ENCODE results near the gene ADAMTS15.

Gene ADAMTS15

GRCh38 chr11:130439160-130439519 is 9.3 kb upstream of the ADAMTS15 start:
- peaks cover 40% of the 10 kb centered on the region for H3K27me3 Mint-ChIP-seq
- no peak overlapping the region for H3K4me3 Mint-ChIP-seq
- no peaks in the 10 kb centered on the region for H3K36me3 Mint-ChIP-seq
- H3K27ac Mint-ChIP-seq = no peak overlapping the region
- H3K4me1 Mint-ChIP-seq = peaks cover 9% of the 10 kb centered on the region
- no peak for ATAC-seq
- H3K9me3 Mint-ChIP-seq = no peaks in the 10 kb centered on the region

DNA sequence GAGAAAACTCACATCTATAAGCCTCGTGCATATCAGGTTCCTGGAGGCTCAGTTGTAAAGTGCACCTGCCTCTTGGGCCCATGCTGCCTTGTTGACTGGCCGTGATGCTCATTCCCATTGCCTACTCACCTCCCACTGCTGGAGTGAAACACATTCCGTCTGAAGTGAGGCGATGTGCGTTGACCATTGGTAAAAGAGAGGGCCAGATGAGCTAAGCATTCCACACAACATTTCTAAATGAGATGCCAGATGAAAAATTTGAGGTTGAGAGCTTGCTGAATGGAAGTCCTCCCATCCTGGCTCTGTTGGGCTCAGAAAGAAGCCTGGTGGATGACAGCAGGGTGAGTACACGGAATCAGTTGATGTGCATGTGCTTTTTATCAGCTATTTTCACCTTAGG is 8.6 kb upstream of the ADAMTS15 start:
- H3K27me3 Mint-ChIP-seq = peaks cover 48% of the 10 kb centered on the region
- no peak overlapping the region for H3K27ac Mint-ChIP-seq
- H3K9me3 Mint-ChIP-seq = no peaks in the 10 kb centered on the region
- H3K4me1 Mint-ChIP-seq = peaks cover 9% of the 10 kb centered on the region
- H3K4me3 Mint-ChIP-seq = no peak overlapping the region
- no peak for ATAC-seq
- H3K36me3 Mint-ChIP-seq = no peaks in the 10 kb centered on the region

- Mint-ChIP-seq H3K9me3 (no peaks in the 10 kb centered on the region), H3K4me3 (no peak overlapping the region), H3K4me1 (peaks cover 9% of the 10 kb centered on the region), H3K27ac (no peak overlapping the region), H3K36me3 (no peaks in the 10 kb centered on the region), H3K27me3 (peaks cover 60% of the 10 kb centered on the region)
- peak; percentile 22 for ATAC-seq
These were observed 6.7 kb upstream of the ADAMTS15 start for GRCh38 chr11:130441719-130442118.

DNA sequence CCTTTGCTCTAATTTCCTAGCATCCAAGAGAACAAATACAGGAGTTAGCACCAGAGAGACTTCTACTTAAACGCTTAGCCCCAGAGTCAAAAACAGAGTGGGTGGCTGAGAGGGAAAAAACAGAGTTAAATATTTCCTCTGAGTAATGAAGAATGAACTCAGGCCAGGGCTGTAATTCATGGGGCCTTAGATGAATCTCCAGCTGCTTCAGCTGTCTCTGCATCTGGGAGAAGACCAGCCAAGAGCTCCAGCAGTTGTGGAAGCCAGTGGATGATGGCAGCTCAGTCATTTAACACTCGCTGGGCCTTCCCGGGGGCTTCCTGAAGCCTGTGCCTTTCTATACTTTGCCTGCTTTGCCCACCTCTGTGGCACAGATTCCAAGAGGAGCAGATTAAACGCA is 5.7 kb upstream of the ADAMTS15 start:
- peaks cover 9% of the 10 kb centered on the region for H3K4me1 Mint-ChIP-seq
- no peak for ATAC-seq
- H3K9me3 Mint-ChIP-seq = no peaks in the 10 kb centered on the region
- no peak overlapping the region for H3K27ac Mint-ChIP-seq
- H3K4me3 Mint-ChIP-seq = no peak overlapping the region
- peaks cover 58% of the 10 kb centered on the region for H3K27me3 Mint-ChIP-seq
- no peaks in the 10 kb centered on the region for H3K36me3 Mint-ChIP-seq

GRCh38 chr11:130445788-130446187 is 2.7 kb upstream of the ADAMTS15 start:
- no peak for ATAC-seq
- H3K9me3 Mint-ChIP-seq = no peaks in the 10 kb centered on the region
- H3K4me1 Mint-ChIP-seq = peaks cover 11% of the 10 kb centered on the region
- H3K4me3 Mint-ChIP-seq = no peak overlapping the region
- no peaks in the 10 kb centered on the region for H3K36me3 Mint-ChIP-seq
- peaks cover 56% of the 10 kb centered on the region for H3K27me3 Mint-ChIP-seq
- H3K27ac Mint-ChIP-seq = no peak overlapping the region

DNA sequence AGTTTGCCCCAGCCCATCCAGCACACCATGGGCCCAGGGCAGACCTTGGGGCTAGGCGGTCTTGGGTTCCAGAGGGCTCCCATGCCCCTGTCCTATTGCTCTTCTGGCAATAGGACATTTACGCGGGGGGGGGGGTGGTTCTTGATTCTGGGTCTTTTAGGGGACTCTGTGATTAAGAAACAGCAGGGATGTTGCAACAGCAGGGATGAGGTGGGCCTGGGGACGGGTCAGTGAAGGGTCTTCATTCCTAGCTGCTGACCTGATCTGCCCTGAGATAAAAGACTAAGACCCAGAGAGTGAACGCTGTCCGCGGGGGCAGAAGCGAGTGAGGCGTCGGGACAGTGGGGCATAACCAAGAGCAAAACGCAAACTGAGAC is 418 bp upstream of the ADAMTS15 start:
- Mint-ChIP-seq H3K4me3 (peak overlapping the region; percentile 54), H3K36me3 (no peaks in the 10 kb centered on the region), H3K27me3 (peaks cover 59% of the 10 kb centered on the region), H3K4me1 (peaks cover 11% of the 10 kb centered on the region), H3K27ac (no peak overlapping the region), H3K9me3 (no peaks in the 10 kb centered on the region)
- no peak for ATAC-seq

DNA sequence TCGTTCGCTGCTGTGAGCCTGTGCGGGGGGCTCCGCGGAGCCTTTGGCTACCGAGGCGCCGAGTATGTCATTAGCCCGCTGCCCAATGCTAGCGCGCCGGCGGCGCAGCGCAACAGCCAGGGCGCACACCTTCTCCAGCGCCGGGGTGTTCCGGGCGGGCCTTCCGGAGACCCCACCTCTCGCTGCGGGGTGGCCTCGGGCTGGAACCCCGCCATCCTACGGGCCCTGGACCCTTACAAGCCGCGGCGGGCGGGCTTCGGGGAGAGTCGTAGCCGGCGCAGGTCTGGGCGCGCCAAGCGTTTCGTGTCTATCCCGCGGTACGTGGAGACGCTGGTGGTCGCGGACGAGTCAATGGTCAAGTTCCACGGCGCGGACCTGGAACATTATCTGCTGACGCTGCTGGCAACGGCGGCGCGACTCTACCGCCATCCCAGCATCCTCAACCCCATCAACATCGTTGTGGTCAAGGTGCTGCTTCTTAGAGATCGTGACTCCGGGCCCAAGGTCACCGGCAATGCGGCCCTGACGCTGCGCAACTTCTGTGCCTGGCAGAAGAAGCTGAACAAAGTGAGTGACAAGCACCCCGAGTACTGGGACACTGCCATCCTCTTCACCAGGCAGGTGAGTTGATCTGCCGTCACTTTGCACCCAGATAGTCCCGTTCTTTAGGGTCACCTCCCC is 1.0 kb downstream of the ADAMTS15 start:
- Mint-ChIP-seq H3K9me3 (no peaks in the 10 kb centered on the region), H3K4me3 (no peak overlapping the region), H3K4me1 (peaks cover 11% of the 10 kb centered on the region), H3K27ac (no peak overlapping the region), H3K36me3 (no peaks in the 10 kb centered on the region), H3K27me3 (peaks cover 69% of the 10 kb centered on the region)
- no peak for ATAC-seq

GRCh38 chr11:130449996-130450769 is 1.7 kb downstream of the ADAMTS15 start:
- H3K4me3 Mint-ChIP-seq = no peak overlapping the region

GRCh38 chr11:130451231-130452019 is 3.0 kb downstream of the ADAMTS15 start:
- H3K4me1 Mint-ChIP-seq = peaks cover 11% of the 10 kb centered on the region
- H3K4me3 Mint-ChIP-seq = no peak overlapping the region
- H3K27me3 Mint-ChIP-seq = peaks cover 56% of the 10 kb centered on the region
- ATAC-seq = no peak
- H3K9me3 Mint-ChIP-seq = no peaks in the 10 kb centered on the region
- no peak overlapping the region for H3K27ac Mint-ChIP-seq
- no peaks in the 10 kb centered on the region for H3K36me3 Mint-ChIP-seq

More at GRCh38 chr11:130449996-130450769, 1.7 kb downstream of the ADAMTS15 start:
- Mint-ChIP-seq H3K27ac (no peak overlapping the region), H3K4me1 (peaks cover 11% of the 10 kb centered on the region), H3K27me3 (peaks cover 62% of the 10 kb centered on the region), H3K9me3 (no peaks in the 10 kb centered on the region), H3K36me3 (no peaks in the 10 kb centered on the region)
- ATAC-seq = no peak

DNA sequence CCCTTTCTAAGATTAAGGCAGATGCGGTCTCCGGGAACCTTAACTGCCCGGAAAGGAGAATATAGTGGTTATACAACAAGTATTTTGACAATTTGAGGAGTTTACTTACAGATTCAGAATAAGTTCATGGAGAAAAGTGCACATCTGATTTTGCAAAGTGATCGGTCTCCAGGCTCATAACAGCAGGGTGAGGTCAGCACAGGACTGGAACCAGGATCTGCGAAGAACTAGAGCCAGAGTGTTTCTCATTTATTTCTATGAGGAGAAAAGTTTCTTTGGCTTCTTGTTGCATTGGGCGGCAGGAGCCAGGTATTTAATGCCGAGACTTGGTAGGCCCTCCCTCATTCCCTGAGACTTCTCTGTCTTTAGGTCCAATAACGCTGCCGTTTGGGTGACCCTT is 3.7 kb downstream of the ADAMTS15 start:
- H3K4me1 Mint-ChIP-seq = peaks cover 11% of the 10 kb centered on the region
- H3K4me3 Mint-ChIP-seq = no peak overlapping the region
- no peaks in the 10 kb centered on the region for H3K36me3 Mint-ChIP-seq
- no peak overlapping the region for H3K27ac Mint-ChIP-seq
- H3K27me3 Mint-ChIP-seq = peaks cover 48% of the 10 kb centered on the region
- ATAC-seq = no peak
- no peaks in the 10 kb centered on the region for H3K9me3 Mint-ChIP-seq

- H3K4me3 Mint-ChIP-seq = no peak overlapping the region
- H3K4me1 Mint-ChIP-seq = peaks cover 9% of the 10 kb centered on the region
- H3K9me3 Mint-ChIP-seq = no peaks in the 10 kb centered on the region
- H3K27ac Mint-ChIP-seq = no peak overlapping the region
- peaks cover 42% of the 10 kb centered on the region for H3K27me3 Mint-ChIP-seq
- no peaks in the 10 kb centered on the region for H3K36me3 Mint-ChIP-seq
- ATAC-seq = no peak
These were observed 4.5 kb downstream of the ADAMTS15 start for GRCh38 chr11:130452940-130453339.

- Mint-ChIP-seq H3K4me3 (no peak overlapping the region), H3K27me3 (peaks cover 25% of the 10 kb centered on the region), H3K4me1 (peaks cover 5% of the 10 kb centered on the region), H3K9me3 (no peaks in the 10 kb centered on the region), H3K36me3 (no peaks in the 10 kb centered on the region), H3K27ac (no peak overlapping the region)
- no peak for ATAC-seq
These were observed 6.2 kb downstream of the ADAMTS15 start for GRCh38 chr11:130454491-130455252.

DNA sequence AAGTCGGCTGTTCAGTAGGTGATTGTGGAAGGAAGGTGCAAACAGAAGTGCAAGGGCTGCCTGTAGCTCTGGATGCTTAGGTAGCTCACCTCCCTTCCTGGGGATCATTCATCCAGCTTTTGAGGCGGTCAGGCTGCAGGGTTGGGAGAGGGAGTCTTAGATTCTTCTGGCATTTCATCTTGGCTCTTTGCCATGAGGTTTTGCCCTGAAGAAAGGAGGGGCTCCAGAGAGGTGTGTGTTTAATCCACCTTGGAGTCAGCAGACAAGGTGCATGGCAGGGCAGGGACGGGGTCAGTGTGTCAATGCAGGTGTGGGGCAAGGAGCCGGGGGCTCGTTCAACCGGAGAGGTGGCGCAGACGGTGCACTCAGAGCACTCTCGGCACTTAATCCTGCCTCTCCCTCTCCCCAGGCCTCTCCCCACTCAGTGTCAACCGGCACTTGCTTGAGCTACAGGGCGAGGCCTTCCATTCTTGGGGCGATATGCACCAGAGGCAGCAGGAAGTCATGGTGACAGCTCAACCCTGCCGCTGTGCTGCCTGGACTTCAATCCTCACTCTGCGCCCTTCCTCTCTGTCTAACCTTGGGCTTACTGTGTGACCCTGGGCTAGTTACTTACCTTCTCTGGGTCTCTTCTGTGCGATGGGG is 7.2 kb downstream of the ADAMTS15 start:
- Mint-ChIP-seq H3K27me3 (peaks cover 22% of the 10 kb centered on the region), H3K27ac (no peak overlapping the region), H3K36me3 (no peaks in the 10 kb centered on the region), H3K4me3 (no peak overlapping the region), H3K4me1 (no peaks in the 10 kb centered on the region), H3K9me3 (no peaks in the 10 kb centered on the region)
- no peak for ATAC-seq

- Mint-ChIP-seq H3K4me1 (no peaks in the 10 kb centered on the region), H3K27ac (no peak overlapping the region), H3K27me3 (peaks cover 28% of the 10 kb centered on the region), H3K36me3 (no peaks in the 10 kb centered on the region), H3K4me3 (no peak overlapping the region), H3K9me3 (no peaks in the 10 kb centered on the region)
- ATAC-seq = no peak
These were observed 7.8 kb downstream of the ADAMTS15 start for GRCh38 chr11:130456286-130456685.
